HG03095 (cell line): ENCODE data around the gene ATXN7L2.

Experiments
- ATAC-seq: cut with Tn5 transposase; IDR thresholded peaks from one replicate; pipeline ENCODE4 v1.9.1; 2021; ENCODE audit warnings: moderate library complexity; ENCODE audit not compliant: unreplicated experiment

ATXN7L2 gene

DNA sequence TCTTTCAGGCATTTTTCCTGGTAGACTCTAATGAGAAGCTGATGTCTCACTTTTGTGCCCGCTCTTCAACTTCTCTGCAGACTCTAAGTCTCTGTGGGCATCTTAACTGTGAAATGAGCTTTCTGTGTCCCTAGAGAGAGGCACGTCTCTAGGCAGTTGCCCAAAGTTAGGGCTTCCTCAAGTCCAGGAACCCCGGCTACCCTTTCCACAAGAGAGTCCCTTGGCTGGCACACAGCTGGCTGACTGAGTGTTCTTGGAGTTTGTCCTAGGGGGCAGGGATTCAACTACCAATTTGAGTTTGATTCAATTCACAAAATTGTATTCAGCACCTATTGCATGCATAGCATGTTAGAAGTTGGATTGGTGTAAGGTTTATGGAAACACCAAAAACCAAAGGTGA lies 57.4 kb downstream of the ATXN7L2 start:
- ATAC-seq: no peak
